Central memory CD4-positive, alpha-beta T cell (primary cell): ENCODE results near the gene GJC1.

Source experiments
- DNase-seq: peaks from one replicate; pipeline ENCODE4 v3.0.0; 2022
- total RNA-seq, 3 experiments: gene quantifications; one replicate each; lab custom pipeline; 2026; lab: John Stamatoyannopoulos, UW

Gene GJC1
- 0 to 4.1 (median 0) reads per million in 3 experiments for total RNA-seq

- DNase-seq, result no peak
These were observed at the start of gene GJC1 for GRCh38 chr17:44829523-44830358. Gene GJC1, minus strand, starts transcription at chr17:44830287. Its CDS starts 24,470 bp downstream, at chr17:44805817.

GRCh38 chr17:44879376-44879775, 49.3 kb upstream of the GJC1 start:
- no peak for DNase-seq

GRCh38 chr17:44878627-44879221, 48.6 kb upstream of the GJC1 start:
- DNase-seq, result no peak

GRCh38 chr17:44877121-44877520, 47.0 kb upstream of the GJC1 start:
- DNase-seq, result no peak

GRCh38 chr17:44875761-44876160, 45.7 kb upstream of the GJC1 start:
- no peak for DNase-seq

GRCh38 chr17:44872131-44872768, 42.2 kb upstream of the GJC1 start:
- no peak for DNase-seq

- no peak for DNase-seq
These were observed 41.5 kb upstream of the GJC1 start for GRCh38 chr17:44871556-44871955.

- no peak for DNase-seq
These were observed 37.8 kb upstream of the GJC1 start for GRCh38 chr17:44867841-44868240.

- no peak for DNase-seq
These were observed 35.8 kb upstream of the GJC1 start for GRCh38 chr17:44865931-44866330.

- peak; percentile 63 for DNase-seq
These were observed 35.2 kb upstream of the GJC1 start for GRCh38 chr17:44865231-44865660.

GRCh38 chr17:44864831-44865230, 34.7 kb upstream of the GJC1 start:
- DNase-seq, result no peak

- no peak for DNase-seq
These were observed 33.2 kb upstream of the GJC1 start for GRCh38 chr17:44863061-44863918.

GRCh38 chr17:44862278-44862914, 32.3 kb upstream of the GJC1 start:
- no peak for DNase-seq

- DNase-seq, result no peak
These were observed 29.6 kb upstream of the GJC1 start for GRCh38 chr17:44859701-44860100.

- DNase-seq, result no peak
These were observed 24.1 kb upstream of the GJC1 start for GRCh38 chr17:44854192-44854591.

- DNase-seq, result no peak
These were observed 20.5 kb upstream of the GJC1 start for GRCh38 chr17:44850612-44851011.

GRCh38 chr17:44850025-44850424, 19.9 kb upstream of the GJC1 start:
- DNase-seq, result no peak

GRCh38 chr17:44848961-44849489, 18.9 kb upstream of the GJC1 start:
- DNase-seq, result no peak

GRCh38 chr17:44848257-44848795, 18.2 kb upstream of the GJC1 start:
- no peak for DNase-seq

- no peak for DNase-seq
These were observed 17.5 kb upstream of the GJC1 start, which contains the start of gene HIGD1B for GRCh38 chr17:44847586-44847985. Gene HIGD1B, plus strand, starts transcription at chr17:44847883. Its CDS starts 270 bp downstream, at chr17:44848153.

- DNase-seq, result no peak
These were observed 16.1 kb upstream of the GJC1 start for GRCh38 chr17:44846206-44846605.
